ENCODE measurements around the gene TRIM52. TPM values are rescaled to one million over a fixed set of nuclear protein-coding genes. Genes with fewer than 3 reads are reported as not detected.
A peak's percentile ranks its signal among the peaks of the same experiment; 100 is the strongest.

Gene TRIM52
- total and polyA plus RNA-seq, 10 of the 15 experiments (the other 5 are each of a cell fraction or from before 2014, with no cell fraction given): 1.4 to 24.3 (median 8.1) TPM

DNA sequence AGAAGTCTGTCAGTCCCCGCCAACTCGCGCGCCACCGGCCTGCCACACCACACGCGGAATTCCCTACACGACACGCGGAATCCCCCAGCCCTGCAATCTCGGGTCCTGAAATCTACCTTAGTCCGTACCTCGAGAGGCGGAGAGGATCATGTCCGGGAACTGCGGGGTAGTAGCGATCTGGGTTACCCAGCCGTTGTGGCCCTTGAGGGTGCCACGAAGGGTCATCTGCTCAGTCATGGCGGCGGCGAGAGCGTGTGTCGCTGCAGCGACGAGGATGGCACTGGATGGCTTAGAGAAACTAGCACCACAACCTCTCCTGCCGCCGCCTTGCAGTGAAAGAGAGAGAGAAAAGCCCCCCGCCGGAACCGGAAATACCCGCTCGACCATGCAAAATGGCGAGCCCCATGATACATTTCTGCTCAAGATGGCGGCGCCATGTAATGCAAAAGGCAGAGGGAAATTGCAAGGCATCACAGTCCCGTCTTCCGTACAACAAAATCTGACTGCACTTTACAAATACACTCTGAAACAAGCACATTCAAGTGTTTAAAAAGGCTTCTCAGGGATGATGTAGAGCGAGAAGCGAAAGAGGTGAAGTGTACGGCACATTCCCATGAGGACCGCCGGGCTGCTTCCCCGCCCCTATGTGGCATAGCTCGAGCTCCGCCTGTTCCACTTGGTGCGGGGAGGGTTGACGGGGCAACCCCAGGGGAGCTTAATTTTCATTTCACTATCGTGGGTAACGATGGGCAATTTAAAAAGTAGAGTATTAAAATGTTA, 17.2 kb downstream of the TRIM52 start, which contains the start of gene RACK1 (continued):
- TF ChIP-seq FOXK2 (IDR thresholded peaks at IDR 0.05) (peak; percentile 94), ESRRA (IDR thresholded peaks at IDR 0.05; ENCODE audit: low read length) (no peak), SMC3 (IDR thresholded peaks at IDR 0.05; ENCODE audit: borderline replicate concordance, low read length) (no peak), MYC (IDR thresholded peaks at IDR 0.05; ENCODE audit: insufficient read depth, insufficient read length, insufficient replicate concordance, low read length, severe bottlenecking) (peak; percentile 99), RUNX3 (IDR thresholded peaks at IDR 0.05; ENCODE audit: low read length) (0 out of 2 replicates have a peak, but pooled peaks have one; percentile 5), ZNF207 (IDR thresholded peaks at IDR 0.05; ENCODE audit: borderline replicate concordance) (peak; percentile 93), CHD1 (IDR thresholded peaks at IDR 0.05; ENCODE audit: low read depth, low read length) (peak; percentile 95), TCF3 (IDR thresholded peaks at IDR 0.05; ENCODE audit: borderline replicate concordance, insufficient read depth, low read depth, low read length) (no peak), BMI1 (IDR thresholded peaks at IDR 0.05; ENCODE audit: borderline replicate concordance) (no peak), CREB1 (IDR thresholded peaks at IDR 0.05; ENCODE audit: low read depth) (peak; percentile 70), FOXM1 (IDR thresholded peaks at IDR 0.05; ENCODE audit: low read depth, low read length) (peak; percentile 50; the same call in 1 of the 2 replicates), SP1 (IDR thresholded peaks at IDR 0.05; ENCODE audit: low read depth, low read length) (peak; percentile 33), LARP7 (IDR thresholded peaks at IDR 0.05) (peak; percentile 69), GATAD2B (conservative IDR thresholded peaks at IDR 0.05; ENCODE audit: low read depth) (peak; percentile 59; the same call in 1 of the 2 replicates), SREBF1 (IDR thresholded peaks at IDR 0.05; ENCODE audit: low read length) (peak; percentile 55; the same call in 1 of the 2 replicates), ZBED1 (IDR thresholded peaks at IDR 0.05; ENCODE audit: borderline replicate concordance) (peak; percentile 90), DPF2 (IDR thresholded peaks at IDR 0.05) (peak; percentile 34; the same call in 1 of the 2 replicates), ZNF217 (IDR thresholded peaks at IDR 0.05) (no peak), POU2F2 (IDR thresholded peaks at IDR 0.05; ENCODE audit: borderline replicate concordance, low read depth, low read length) (peak; percentile 87; the same call in 2 of the 3 replicates), CBX5 (IDR thresholded peaks at IDR 0.05; ENCODE audit: low read depth) (0 out of 2 replicates have a peak, but pooled peaks have one; percentile 18), ATF7 (IDR thresholded peaks at IDR 0.05; ENCODE audit: low read depth) (peak; percentile 98)
- TF ChIP-seq, protein P1, sequence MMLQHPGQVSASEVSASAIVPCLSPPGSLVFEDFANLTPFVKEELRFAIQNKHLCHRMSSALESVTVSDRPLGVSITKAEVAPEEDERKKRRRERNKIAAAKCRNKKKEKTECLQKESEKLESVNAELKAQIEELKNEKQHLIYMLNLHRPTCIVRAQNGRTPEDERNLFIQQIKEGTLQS (IDR thresholded peaks at IDR 0.05; ENCODE audit: borderline replicate concordance, extremely low read depth, low read depth, low read length): no peak
- TF ChIP-seq, protein P2, sequence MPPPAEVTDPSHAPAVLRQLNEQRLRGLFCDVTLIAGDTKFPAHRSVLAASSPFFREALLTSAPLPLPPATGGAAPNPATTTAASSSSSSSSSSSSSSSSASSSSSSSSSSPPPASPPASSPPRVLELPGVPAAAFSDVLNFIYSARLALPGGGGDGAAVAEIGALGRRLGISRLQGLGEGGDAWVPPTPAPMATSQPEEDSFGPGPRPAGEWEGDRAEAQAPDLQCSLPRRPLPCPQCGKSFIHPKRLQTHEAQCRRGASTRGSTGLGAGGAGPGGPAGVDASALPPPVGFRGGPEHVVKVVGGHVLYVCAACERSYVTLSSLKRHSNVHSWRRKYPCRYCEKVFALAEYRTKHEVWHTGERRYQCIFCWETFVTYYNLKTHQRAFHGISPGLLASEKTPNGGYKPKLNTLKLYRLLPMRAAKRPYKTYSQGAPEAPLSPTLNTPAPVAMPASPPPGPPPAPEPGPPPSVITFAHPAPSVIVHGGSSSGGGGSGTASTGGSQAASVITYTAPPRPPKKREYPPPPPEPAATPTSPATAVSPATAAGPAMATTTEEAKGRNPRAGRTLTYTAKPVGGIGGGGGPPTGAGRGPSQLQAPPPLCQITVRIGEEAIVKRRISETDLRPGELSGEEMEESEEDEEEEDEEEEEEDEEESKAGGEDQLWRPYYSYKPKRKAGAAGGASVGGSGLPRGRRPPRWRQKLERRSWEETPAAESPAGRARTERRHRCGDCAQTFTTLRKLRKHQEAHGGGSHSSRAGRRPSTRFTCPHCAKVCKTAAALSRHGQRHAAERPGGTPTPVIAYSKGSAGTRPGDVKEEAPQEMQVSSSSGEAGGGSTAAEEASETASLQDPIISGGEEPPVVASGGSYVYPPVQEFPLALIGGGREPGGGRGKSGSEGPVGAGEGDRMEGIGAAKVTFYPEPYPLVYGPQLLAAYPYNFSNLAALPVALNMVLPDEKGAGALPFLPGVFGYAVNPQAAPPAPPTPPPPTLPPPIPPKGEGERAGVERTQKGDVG (CRISPR knock-in tag; IDR thresholded peaks at IDR 0.05): no peak
- TF ChIP-seq, protein P3, sequence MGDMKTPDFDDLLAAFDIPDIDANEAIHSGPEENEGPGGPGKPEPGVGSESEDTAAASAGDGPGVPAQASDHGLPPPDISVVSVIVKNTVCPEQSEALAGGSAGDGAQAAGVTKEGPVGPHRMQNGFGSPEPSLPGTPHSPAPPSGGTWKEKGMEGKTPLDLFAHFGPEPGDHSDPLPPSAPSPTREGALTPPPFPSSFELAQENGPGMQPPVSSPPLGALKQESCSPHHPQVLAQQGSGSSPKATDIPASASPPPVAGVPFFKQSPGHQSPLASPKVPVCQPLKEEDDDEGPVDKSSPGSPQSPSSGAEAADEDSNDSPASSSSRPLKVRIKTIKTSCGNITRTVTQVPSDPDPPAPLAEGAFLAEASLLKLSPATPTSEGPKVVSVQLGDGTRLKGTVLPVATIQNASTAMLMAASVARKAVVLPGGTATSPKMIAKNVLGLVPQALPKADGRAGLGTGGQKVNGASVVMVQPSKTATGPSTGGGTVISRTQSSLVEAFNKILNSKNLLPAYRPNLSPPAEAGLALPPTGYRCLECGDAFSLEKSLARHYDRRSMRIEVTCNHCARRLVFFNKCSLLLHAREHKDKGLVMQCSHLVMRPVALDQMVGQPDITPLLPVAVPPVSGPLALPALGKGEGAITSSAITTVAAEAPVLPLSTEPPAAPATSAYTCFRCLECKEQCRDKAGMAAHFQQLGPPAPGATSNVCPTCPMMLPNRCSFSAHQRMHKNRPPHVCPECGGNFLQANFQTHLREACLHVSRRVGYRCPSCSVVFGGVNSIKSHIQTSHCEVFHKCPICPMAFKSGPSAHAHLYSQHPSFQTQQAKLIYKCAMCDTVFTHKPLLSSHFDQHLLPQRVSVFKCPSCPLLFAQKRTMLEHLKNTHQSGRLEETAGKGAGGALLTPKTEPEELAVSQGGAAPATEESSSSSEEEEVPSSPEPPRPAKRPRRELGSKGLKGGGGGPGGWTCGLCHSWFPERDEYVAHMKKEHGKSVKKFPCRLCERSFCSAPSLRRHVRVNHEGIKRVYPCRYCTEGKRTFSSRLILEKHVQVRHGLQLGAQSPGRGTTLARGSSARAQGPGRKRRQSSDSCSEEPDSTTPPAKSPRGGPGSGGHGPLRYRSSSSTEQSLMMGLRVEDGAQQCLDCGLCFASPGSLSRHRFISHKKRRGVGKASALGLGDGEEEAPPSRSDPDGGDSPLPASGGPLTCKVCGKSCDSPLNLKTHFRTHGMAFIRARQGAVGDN (IDR thresholded peaks at IDR 0.05): peak; percentile 70

Data from GM12878 (cell line).